Measurements from ENCODE around the gene NEBL.
"Not testable (repeated sequence)": the region's sequence is repeated elsewhere in the genome, so short reads cannot be mapped to it uniquely, and the experiment has no call there.

Gene NEBL, protein sequence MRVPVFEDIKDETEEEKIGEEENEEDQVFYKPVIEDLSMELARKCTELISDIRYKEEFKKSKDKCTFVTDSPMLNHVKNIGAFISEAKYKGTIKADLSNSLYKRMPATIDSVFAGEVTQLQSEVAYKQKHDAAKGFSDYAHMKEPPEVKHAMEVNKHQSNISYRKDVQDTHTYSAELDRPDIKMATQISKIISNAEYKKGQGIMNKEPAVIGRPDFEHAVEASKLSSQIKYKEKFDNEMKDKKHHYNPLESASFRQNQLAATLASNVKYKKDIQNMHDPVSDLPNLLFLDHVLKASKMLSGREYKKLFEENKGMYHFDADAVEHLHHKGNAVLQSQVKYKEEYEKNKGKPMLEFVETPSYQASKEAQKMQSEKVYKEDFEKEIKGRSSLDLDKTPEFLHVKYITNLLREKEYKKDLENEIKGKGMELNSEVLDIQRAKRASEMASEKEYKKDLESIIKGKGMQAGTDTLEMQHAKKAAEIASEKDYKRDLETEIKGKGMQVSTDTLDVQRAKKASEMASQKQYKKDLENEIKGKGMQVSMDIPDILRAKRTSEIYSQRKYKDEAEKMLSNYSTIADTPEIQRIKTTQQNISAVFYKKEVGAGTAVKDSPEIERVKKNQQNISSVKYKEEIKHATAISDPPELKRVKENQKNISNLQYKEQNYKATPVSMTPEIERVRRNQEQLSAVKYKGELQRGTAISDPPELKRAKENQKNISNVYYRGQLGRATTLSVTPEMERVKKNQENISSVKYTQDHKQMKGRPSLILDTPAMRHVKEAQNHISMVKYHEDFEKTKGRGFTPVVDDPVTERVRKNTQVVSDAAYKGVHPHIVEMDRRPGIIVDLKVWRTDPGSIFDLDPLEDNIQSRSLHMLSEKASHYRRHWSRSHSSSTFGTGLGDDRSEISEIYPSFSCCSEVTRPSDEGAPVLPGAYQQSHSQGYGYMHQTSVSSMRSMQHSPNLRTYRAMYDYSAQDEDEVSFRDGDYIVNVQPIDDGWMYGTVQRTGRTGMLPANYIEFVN

DNA sequence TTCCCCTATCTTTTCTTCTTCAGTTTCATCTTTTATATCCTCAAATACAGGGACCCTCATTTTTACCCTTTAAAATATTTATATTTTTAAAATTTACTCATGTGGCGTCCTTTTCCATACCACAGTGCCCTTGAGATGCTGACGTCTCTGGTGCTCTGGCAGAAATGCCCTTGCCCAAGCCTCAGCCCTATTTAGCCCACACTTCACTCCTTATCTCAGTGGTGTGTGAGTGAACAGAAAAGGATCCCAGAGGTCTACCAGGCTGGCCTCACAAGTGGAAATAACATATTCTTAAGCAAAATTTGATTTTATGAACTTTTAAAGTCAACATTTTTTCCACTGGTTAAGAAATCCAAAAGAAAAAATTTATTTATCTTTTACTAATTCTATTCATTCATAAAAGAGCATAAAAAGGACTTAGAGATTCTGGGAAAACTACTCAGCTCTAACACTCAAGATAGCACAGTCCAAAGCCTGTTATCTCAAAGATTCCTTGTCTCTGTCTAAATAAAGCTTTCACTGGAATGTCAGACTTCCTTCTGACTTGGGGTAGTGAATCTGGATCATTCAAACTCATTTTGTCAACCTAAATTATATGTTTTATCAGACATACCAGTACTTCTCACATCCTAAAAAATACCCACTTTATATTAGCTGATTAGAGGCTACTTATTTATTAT, at the start of gene NEBL:
Gene NEBL (minus strand): TSS at position 166 of the 680 bp plus-strand sequence. CDS start 106 bp downstream, at position 60.
- DNase-seq, result no peak

DNA sequence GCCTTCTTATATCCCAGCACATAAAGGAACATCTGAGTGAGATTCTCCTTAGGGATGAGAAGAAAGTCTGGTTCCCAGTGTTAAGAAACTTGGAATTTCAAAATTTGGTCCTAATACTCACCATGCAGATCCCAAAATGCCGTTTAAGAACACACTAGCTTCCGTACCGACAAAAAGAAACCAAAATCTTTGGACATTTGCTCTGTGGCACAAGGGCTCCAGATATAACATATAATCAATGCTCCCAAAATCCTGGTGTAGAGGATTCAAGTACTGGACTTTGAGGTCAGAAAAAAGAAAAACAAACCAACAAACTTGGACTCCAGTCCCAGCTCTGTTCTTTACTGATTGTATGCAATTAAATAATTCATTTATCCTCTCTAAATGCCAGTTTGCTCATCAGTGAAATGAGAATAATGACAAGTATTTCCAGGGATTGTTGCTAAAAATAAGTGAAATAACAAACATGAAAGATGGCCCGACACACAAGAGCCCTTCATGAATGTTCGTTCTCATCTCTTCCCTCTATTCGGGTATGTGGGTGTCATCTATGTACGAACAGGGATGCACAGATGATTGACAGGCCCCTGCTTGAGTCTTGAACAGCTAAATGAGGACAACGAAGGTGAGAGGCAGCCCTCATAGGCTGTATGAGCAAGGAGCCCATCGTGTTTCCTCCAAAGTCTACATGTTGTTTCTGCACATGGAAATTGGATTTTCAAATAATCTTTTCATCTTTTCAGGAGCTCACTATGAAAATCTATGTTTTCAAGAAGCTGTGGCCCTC, 48.6 kb upstream of the NEBL start:
- DNase-seq, result no peak

DNA sequence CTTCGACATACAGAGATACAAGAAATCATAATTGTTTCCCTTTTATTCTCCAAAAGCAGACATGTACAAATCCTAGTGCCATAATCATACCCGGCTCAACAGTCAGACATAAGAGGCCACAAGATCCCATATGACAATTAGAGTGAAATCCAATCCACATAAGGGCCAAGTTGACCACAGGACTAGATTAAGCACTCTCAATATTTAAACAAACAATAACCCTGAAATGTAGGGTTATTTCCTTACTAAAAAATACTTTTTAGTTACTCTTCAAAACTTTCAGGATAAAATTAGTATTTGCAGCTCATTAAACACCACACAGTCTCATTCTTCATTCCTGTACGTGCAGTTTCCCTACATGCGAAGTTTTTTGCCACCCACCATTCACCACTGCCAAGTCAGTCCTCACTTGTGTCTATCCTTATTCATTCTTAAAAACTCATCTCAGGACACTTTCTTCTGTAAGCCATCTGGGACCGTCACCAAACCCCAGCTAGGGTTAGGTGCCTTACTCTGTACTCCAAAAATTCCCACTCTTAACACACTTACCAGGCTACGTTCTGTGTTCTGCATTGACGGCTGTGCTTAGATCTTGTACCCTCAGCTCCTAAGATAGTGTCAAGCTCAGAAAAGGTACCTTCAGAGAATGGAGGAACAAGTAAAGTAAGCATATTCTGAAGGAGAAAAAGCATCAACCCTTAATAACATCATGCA, 47.8 kb upstream of the NEBL start:
- no peak for DNase-seq

DNA sequence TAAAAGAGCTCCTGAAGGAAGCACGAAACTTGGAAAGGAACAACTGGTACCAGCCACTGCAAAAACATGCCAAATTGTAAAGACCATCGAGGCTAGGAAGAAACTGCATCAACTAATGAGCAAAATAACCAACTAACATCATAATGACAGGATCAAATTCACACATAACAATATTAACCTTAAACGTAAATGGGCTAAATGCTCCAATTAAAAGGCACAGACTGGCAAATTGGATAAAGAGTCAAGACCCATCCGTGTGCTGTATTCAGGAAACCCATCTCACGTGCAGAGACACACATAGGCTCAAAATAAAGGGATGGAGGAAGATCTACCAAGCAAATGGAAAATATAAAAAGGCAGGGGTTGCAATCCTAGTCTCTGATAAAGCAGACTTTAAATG, 42.3 kb upstream of the NEBL start:
- DNase-seq, result not testable (repeated sequence)

DNA sequence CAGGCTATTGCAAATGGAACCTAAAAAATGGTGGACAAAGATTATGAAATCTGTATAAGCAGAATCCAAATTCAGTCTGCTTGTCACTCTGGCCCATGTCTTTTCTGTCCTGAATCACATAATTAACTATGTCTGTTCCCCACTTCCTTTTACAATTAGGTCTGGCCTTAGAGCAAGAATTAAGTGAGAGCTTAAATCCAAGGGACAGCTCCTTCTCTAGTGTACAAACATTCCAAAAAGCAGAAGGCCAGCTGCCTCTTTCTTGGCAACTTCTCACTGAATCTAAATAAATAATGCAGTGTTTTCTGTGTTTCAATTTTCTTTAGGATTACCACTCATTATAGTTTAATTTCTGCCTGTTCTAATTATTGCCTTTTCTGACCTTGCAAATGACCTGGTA, 39.3 kb upstream of the NEBL start:
- DNase-seq, result no peak

DNA sequence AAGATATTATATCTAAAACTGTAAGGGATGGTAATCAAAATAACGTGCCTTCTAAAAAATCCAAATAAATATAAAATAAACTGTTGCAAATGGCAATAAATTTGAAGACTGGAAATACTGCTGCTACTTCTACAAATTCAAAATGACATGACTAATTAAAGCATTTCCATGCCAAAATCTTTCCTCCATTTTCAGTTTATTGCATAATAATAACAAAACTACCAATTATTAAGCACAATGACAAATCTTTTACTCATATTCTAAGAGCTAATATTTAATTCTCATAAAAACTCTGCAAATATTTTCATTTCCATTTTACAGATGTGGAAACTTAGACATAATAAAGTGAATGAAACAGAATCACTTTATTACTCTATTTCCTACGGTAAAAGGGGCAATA, 38.8 kb upstream of the NEBL start:
- no peak for DNase-seq

DNA sequence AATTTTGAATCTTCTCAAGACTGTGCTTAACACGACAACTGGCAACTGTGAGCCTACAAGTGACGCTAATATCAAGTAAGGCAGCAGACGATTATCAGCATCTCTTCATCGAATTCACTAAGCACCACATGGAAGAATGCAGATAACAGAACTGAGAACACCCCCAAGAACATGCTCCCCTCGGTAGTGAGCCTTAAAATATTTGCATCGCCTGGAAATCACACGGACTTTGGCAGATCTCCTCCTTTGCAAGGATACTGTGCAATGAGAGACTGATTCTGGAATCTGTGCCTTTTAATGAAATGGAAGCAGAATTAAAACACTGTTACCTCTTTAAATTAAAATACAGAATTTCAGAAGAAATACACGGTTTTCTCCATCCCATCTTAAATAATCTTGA, 38.2 kb upstream of the NEBL start:
- no peak for DNase-seq

DNA sequence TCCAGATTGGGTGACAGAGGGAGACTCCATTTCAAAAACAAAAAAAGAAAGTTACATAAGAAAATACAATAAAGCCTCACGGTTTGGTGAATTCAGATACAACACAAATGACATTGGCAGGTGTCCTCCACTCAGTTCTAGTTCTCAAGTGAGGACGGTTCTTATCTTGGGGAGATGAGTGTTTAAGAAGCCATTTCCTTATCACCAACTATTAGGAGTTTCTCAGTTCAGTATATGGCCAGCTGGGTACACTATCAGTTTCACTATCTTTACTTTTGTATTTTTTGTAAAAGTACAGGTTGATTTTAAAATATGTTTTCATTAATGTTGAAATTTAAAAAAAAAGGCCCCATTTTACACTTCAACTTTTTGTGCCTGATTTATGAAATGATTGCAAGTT, 36.6 kb upstream of the NEBL start:
- DNase-seq, result no peak

DNA sequence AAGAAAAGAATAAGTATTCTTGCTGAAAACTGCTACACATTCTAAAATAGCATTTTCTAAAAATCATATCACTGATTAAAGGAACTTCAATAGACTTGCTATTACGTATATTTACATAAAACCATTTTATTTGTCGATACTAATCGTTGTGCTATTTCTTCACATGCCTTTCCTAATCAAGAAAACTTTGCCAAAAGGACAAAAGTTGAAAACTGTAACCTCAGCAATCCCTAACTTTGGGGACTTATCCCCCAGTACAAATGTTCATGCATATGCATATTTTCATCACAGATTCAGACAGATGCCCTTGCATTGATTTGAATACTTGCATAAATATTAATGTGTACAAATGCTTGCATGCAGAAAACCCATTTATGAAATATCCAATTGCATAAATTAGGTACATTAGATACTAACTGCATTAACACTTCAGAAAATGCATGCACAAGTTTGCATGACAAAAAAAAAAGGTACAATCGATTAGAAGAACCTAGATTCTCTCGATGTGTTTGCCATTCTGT, 35.6 kb upstream of the NEBL start:
- no peak for DNase-seq

DNA sequence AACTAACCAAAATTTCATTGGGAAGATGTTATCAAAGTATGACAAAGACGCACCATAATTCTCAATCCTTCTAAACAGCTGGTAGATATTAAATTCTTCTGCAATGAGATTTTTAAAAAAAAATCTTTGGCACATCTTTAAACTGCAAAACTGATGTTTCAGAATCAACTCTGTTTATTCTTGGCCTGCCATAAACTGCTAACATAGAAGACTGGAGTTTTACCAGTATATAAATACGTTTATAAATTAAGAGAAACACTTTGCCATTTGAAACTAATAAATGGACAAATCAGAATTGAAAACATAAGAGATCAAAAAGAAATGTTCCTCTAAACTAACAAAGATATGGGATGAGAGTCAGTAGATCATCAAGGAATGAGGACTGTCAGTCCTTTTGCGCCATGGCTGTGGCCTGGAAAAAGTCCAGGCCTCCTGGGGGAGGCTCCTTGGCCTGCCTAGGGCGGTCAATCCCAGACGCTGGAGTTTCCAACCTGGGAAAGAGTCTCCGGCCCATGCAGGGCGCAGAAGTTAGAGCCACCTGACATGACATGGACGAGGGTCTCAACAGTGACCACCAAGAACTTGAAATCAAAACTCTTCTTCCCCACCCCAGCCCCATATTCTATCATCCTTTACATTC, 34.2 kb upstream of the NEBL start:
- no peak for DNase-seq

DNA sequence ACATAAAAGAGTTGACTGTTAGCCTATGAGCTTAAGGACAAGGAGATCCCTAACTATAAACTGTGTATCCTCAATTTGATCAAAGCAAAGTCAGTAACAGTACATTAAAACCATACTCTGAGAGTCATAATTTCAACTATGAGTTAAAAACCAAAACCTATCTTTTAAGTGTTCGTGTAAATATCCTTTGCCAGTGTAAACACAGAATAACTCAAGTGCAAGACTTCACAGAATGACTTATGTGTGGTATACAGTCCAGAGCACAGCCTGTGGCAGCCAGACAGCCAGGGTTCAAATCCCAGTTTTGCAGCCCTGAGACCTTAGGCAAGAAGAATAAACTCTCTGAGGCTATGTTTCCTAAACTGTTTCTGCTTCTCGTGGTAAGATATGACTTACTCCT, 30.3 kb upstream of the NEBL start:
- DNase-seq, result no peak

DNA sequence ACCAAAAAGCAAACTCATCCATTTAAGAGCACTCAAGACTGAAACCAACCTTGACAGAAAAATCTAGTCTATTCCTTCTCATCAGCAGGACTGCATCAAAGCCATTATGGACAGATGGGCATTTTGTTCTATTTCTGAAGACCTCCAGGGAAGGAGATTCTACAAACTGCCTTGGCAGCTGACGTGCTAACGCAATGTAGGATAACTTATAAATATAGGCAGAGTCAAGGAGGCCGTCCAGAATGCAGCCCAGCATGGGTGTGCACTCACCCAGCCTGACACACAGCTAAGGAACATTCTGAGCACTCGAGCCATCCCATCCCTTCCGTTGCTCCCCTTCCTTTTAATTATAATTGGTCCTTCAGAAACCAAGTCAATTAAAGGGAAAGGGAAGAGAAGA, 25.3 kb upstream of the NEBL start:
- peak; percentile 82 for DNase-seq

DNA sequence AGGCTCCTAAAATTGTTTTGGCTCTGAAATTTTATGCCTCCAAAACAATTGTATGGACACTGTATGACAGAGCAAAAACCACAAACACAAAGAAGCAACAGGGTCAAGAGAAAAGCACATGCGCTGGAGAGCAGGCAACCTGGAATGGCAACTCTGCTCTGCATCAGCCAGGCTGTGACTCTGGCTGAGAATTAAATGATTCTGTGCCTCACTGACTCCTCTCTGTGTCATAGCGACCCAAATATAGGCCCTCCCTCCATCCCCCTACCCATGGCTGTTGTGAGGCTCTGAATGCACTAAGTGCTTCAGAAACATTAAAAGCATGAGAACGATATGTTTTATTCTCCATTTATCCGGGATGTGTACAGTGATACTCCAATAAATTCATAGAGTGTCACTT, 24.9 kb upstream of the NEBL start:
- DNase-seq, result no peak

DNA sequence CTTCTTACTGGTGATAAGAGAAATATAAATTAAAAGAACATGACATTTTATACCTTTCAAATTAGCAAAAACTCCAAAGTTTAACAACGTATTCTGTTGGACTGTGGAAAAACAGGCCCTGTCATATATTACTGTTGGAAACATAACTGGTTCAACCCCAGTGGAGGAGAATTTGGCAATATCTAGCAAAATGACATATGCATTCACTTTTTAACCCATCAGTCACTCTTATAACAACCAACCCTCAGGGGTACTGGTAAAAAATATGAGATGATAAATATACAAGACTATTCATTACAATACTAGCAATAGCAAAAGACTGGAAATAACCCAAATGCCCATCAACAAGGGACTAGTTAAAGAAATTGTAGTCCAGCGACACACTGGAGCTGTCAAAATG, 22.9 kb upstream of the NEBL start:
- DNase-seq, result no peak

DNA sequence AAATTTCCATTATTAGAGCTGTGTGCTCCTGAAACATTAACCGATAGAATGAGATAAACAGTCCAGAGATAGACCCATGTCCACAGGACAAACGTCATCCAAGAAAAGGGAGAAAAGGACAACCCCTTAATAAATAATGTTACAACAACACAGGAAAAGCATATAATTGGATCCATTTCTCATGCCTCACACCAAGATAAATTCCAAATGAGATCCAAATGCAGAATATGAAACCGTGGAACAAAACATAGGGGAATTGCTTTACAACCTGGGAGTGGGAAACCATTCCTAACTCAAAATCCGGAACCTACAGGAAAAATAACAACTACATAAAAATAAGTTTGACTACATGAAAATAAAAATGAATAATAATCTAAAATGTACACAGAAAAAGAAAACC, 22.4 kb upstream of the NEBL start:
- no peak for DNase-seq

DNA sequence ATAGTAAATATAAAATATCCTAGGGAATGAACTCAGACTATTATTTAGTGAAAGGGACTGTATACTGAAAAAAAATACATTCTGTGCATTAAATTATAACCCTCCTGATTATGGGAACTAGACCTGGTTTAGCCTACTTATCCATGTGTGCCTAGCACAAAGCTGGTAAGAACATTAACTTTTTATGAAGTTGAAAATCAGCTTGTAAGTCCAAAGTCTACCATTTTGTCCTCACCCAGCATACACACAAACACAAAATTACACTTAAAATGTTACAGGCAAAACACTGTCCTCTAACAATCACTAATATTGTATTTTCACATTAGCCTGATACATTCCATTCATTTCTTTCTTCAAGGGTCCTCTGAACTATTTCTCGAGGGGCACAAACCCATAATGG, 19.9 kb upstream of the NEBL start:
- DNase-seq, result no peak

DNA sequence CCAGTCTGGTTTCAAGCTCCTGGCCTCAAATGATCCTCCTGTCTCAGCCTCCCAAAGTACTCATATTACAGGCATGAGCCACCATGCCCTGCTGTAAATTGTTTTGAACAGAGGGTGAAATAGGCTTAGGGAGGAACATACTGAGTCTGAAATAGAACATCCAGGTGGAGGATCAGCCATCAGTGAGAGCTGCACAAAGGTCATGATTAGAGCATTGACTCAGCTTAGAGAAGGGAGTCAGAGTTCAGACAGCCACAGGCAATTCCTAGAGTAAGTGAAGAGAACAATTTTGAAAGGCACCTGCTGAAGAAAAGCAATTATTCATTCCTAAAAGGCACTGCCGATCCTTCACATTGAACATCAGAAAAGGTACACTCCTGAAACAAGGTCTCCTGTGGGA, 15.9 kb upstream of the NEBL start:
- DNase-seq, result no peak

DNA sequence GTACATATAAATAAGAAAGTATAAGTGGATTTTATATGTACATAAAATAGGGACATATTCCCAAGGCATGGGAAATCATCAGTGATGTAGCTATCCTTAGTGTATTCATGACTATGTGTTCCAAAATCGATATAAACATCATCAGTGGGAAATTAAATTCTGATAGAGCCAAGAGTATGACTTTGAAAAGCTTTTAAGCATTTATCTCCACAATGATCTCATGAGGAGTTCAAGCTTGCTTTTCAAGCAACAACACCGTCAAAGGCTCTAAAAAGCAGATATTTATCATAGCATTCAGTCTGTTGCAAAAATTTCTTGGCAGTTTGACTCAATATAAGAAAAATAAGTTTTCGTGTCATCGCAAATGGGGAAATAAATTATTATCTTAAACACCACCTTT, 14.5 kb upstream of the NEBL start:
- no peak for DNase-seq

DNA sequence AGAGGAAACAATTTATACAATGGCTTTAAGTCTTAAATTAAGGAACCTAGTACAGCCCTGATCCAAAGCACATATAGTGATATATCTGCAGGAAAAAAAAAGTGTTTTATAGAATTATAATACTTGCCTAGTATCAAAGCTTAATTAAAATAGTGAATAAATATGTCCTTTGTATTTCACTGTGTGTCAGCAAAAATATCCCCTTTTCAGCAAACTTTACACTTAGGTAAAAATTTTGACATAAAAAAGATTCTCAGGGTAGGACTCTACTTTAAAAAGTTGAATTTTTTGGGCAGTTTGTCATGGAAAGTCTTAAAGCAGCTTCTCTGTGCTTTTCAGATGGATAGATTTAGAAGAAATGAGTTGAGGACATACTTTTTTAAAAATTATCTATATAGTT, 12.7 kb upstream of the NEBL start:
- no peak for DNase-seq

DNA sequence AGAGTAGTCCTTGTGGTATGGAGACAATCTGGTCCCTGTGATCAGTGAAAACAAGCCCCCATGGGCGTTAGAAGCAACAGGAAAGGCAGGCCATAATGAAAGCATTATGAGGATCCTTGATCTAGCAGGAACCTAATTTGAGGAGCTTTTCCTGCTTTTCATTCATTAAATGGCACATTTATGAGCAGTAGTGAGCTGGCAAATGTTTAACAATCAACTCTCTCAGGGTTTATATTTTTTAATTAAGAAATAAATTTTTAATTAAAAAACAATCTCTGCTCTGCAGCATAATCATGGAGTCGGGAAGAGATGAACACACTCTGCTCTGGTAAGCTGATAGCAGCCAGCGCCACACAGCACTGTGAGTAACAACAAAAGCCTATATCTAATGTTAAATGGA, 11.3 kb upstream of the NEBL start:
- no peak for DNase-seq
